OCI-LY3 (cell line): ENCODE data around the gene ZYG11A.

Experiments used
- H2AFZ ChIP-seq: fragments of 200-600, 300-600 bp; shearing (Covaris generic); 2 replicates; pipeline ENCODE4 v1.6.0; 2014; ENCODE audit warnings: antibody characterized with exemption, low read depth, low read length
- H3K27ac ChIP-seq: fragments of 200-600, 300-600 bp; sonication (generic); 2 replicates; pipeline ENCODE4 v1.5.1; 2014; ENCODE audit warnings: mild to moderate bottlenecking, low read length, moderate library complexity, mixed read lengths
- H3K27me3 ChIP-seq: fragments of 200-600, 300-600 bp; sonication (generic); 2 replicates; pipeline ENCODE4 v1.6.1; 2014; ENCODE audit warnings: low read depth, low read length, mixed read lengths
- H3K36me3 ChIP-seq: fragments of 200-600, 300-600 bp; sonication (generic); replicated peaks from 2 replicates; pipeline ENCODE3; 2014; ENCODE audit warnings: low read depth, low read length, mixed read lengths
- H3K4me1 ChIP-seq: fragments of 300-600, 200-600 bp; sonication (generic); 2 replicates; pipeline ENCODE4 v1.6.1; 2014; ENCODE audit warnings: low read length, mixed read lengths
- H3K4me2 ChIP-seq: fragments of 200-600, 300-600 bp; sonication (generic); 2 replicates; pipeline ENCODE4 v1.6.1; 2014; ENCODE audit warnings: low read length, mixed read lengths
- H3K4me3 ChIP-seq: fragments of 300-600, 200-600 bp; sonication (generic); 2 replicates; pipeline ENCODE4 v1.5.1; 2014; ENCODE audit warnings: antibody characterized with exemption, mild to moderate bottlenecking, low read length, moderate library complexity
- H3K79me2 ChIP-seq: fragments of 300-600, 200-600 bp; shearing (Covaris generic); 2 replicates; pipeline ENCODE4 v1.6.1; 2014; ENCODE audit warnings: mild to moderate bottlenecking, low read length, mixed read lengths
- H3K9ac ChIP-seq: fragments of 300-600, 200-600 bp; shearing (Covaris generic); 2 replicates; pipeline ENCODE4 v1.6.0; 2014; ENCODE audit warnings: mild to moderate bottlenecking, low read length, moderate library complexity
- H3K9me3 ChIP-seq: fragments of 200-600, 300-600 bp; shearing (Covaris generic); 2 replicates; pipeline ENCODE4 v1.6.1; 2014; ENCODE audit warnings: low read length, mixed read lengths; ENCODE audit not compliant: insufficient read depth
- H4K20me1 ChIP-seq: fragments of 200-600, 300-600 bp; sonication (generic); 2 replicates; pipeline ENCODE4 v1.6.1; 2016; ENCODE audit warnings: low read length, mixed read lengths; ENCODE audit not compliant: insufficient read depth
- CTCF ChIP-seq: fragments of 200-600, 300-600 bp; sonication (generic); IDR thresholded peaks from 2 replicates; pipeline ENCODE4 v1.5.1; 2014; ENCODE audit warnings: antibody characterized with exemption, low read length, low read depth
- EZH2phosphoT487 ChIP-seq: fragments of 200-600 bp; shearing (Covaris generic); IDR thresholded peaks from 2 replicates; pipeline ENCODE4 v1.6.1; 2018; ENCODE audit warnings: antibody characterized with exemption, mixed run types, low read depth

Gene ZYG11A

GRCh38 chr1:52848423-52848822 is 5.9 kb downstream of the ZYG11A start:
- Histone ChIP-seq H3K27me3 (no peaks in the 10 kb centered on the region), H3K4me2 (no peak overlapping the region), H2AFZ (no peak overlapping the region), H3K9ac (no peak overlapping the region), H3K4me3 (no peak overlapping the region), H3K36me3 (no peaks in the 10 kb centered on the region), H3K4me1 (no peaks in the 10 kb centered on the region), H3K79me2 (no peaks in the 10 kb centered on the region), H3K9me3 (no peaks in the 10 kb centered on the region), H3K27ac (no peak overlapping the region), H4K20me1 (no peaks in the 10 kb centered on the region)
- TF ChIP-seq EZH2phosphoT487 (no peak), CTCF (no peak)

GRCh38 chr1:52850951-52851350 is 8.4 kb downstream of the ZYG11A start:
- H3K27ac ChIP-seq, result no peak overlapping the region
- TF ChIP-seq EZH2phosphoT487, result no peak
- no peak overlapping the region for H3K4me2 ChIP-seq
- H3K4me3 ChIP-seq, result no peak overlapping the region
- H3K9me3 ChIP-seq, result no peaks in the 10 kb centered on the region
- no peaks in the 10 kb centered on the region for H3K79me2 ChIP-seq
- no peaks in the 10 kb centered on the region for H4K20me1 ChIP-seq
- no peak overlapping the region for H2AFZ ChIP-seq
- H3K4me1 ChIP-seq, result no peaks in the 10 kb centered on the region
- H3K27me3 ChIP-seq, result no peaks in the 10 kb centered on the region
- no peaks in the 10 kb centered on the region for H3K36me3 ChIP-seq
- no peak overlapping the region for H3K9ac ChIP-seq

GRCh38 chr1:52852854-52853253 is 10.3 kb downstream of the ZYG11A start:
- no peak overlapping the region for H2AFZ ChIP-seq
- H3K4me3 ChIP-seq, result no peak overlapping the region
- H3K4me1 ChIP-seq, result no peaks in the 10 kb centered on the region
- H3K9me3 ChIP-seq, result no peaks in the 10 kb centered on the region
- no peak overlapping the region for H3K9ac ChIP-seq
- no peaks in the 10 kb centered on the region for H4K20me1 ChIP-seq
- H3K27me3 ChIP-seq, result no peaks in the 10 kb centered on the region
- no peak for TF ChIP-seq CTCF
- no peak for TF ChIP-seq EZH2phosphoT487
- no peak overlapping the region for H3K27ac ChIP-seq
- no peaks in the 10 kb centered on the region for H3K79me2 ChIP-seq
- no peaks in the 10 kb centered on the region for H3K36me3 ChIP-seq
- no peak overlapping the region for H3K4me2 ChIP-seq

GRCh38 chr1:52855584-52855983 is 13.0 kb downstream of the ZYG11A start:
- Histone ChIP-seq H3K27ac (no peak overlapping the region), H3K9ac (no peak overlapping the region), H3K27me3 (no peaks in the 10 kb centered on the region), H4K20me1 (no peaks in the 10 kb centered on the region), H3K4me2 (no peak overlapping the region), H3K9me3 (no peaks in the 10 kb centered on the region), H2AFZ (no peak overlapping the region), H3K4me1 (peaks cover 9% of the 10 kb centered on the region), H3K79me2 (no peaks in the 10 kb centered on the region), H3K36me3 (no peaks in the 10 kb centered on the region), H3K4me3 (no peak overlapping the region)
- no peak for TF ChIP-seq CTCF
- TF ChIP-seq EZH2phosphoT487, result no peak

- Histone ChIP-seq H3K36me3 (no peaks in the 10 kb centered on the region), H3K4me1 (peaks cover 14% of the 10 kb centered on the region), H2AFZ (no peak overlapping the region), H3K27me3 (no peaks in the 10 kb centered on the region), H3K4me3 (no peak overlapping the region), H3K4me2 (no peak overlapping the region), H3K9me3 (no peaks in the 10 kb centered on the region), H3K79me2 (no peaks in the 10 kb centered on the region), H3K9ac (no peak overlapping the region), H3K27ac (no peak overlapping the region), H4K20me1 (no peaks in the 10 kb centered on the region)
- TF ChIP-seq EZH2phosphoT487, result no peak
- TF ChIP-seq CTCF, result no peak
Observed at GRCh38 chr1:52856026-52856425, 13.5 kb downstream of the ZYG11A start.
